Natural killer cell treated with Interleukin-12 subunit alpha and Interleukin-12 subunit beta and Interleukin-15 and Interleukin-18, amount 100 ng/mL, for 72 hours (primary cell): ENCODE results near the gene CYTH1. TPM values are rescaled to one million over a fixed set of nuclear protein-coding genes. Genes with fewer than 3 reads are reported as not detected.
A peak's percentile ranks its signal among the peaks of the same experiment; 100 is the strongest.
"Not testable (repeated sequence)": the region's sequence is repeated elsewhere in the genome, so short reads cannot be mapped to it uniquely, and the experiment has no call there.

ENCODE experiments used
- ATAC-seq, 2 donors: fragments of 150-1000 bp; cut with Tn5 transposase in 1 of 2; sonication (Bioruptor Pico), chemical (Tn5 transposase) in 1 of 2; 2 replicates each; pipeline ENCODE4 v1.10.0; 2021
- DNase-seq: peaks from one replicate; pipeline ENCODE4 v3.0.0; 2022; ENCODE audit warnings: low spot score
- H3K27ac Mint-ChIP-seq, 2 donors: 1 replicate in 1 of 2; 2 replicates in 1 of 2; pipeline ENCODE4 v1.8.0; 2022; ENCODE audit warnings: mixed read lengths in 2 of 2, mild to moderate bottlenecking in 1 of 2, moderate library complexity in 1 of 2
- H3K27me3 Mint-ChIP-seq, 2 donors: 1 replicate in 1 of 2; 2 replicates in 1 of 2; pipeline ENCODE4 v1.8.0; 2022; ENCODE audit warnings: mixed read lengths in 2 of 2
- H3K36me3 Mint-ChIP-seq: one replicate; pipeline ENCODE4 v1.8.0; 2022; ENCODE audit warnings: mixed read lengths
- H3K4me1 Mint-ChIP-seq, 2 donors: 1 replicate in 1 of 2; 2 replicates in 1 of 2; pipeline ENCODE4 v1.8.0; 2022; ENCODE audit warnings: low read depth in 2 of 2, mixed read lengths in 2 of 2, mild to moderate bottlenecking in 1 of 2
- H3K4me3 Mint-ChIP-seq: one replicate; pipeline ENCODE4 v1.8.0; 2022; ENCODE audit warnings: mixed read lengths
- H3K9me3 Mint-ChIP-seq: 2 replicates; pipeline ENCODE4 v1.8.0; 2022; ENCODE audit warnings: mixed read lengths
- total RNA-seq, 2 donors: library from RNA; stranded (reverse); gene quantifications; one replicate each; pipeline ENCODE4 v1.2.3, GENCODE V29; 2022

CYTH1 gene
- total RNA-seq, 2 donors from 2014 or later: 111 to 149 TPM

DNA sequence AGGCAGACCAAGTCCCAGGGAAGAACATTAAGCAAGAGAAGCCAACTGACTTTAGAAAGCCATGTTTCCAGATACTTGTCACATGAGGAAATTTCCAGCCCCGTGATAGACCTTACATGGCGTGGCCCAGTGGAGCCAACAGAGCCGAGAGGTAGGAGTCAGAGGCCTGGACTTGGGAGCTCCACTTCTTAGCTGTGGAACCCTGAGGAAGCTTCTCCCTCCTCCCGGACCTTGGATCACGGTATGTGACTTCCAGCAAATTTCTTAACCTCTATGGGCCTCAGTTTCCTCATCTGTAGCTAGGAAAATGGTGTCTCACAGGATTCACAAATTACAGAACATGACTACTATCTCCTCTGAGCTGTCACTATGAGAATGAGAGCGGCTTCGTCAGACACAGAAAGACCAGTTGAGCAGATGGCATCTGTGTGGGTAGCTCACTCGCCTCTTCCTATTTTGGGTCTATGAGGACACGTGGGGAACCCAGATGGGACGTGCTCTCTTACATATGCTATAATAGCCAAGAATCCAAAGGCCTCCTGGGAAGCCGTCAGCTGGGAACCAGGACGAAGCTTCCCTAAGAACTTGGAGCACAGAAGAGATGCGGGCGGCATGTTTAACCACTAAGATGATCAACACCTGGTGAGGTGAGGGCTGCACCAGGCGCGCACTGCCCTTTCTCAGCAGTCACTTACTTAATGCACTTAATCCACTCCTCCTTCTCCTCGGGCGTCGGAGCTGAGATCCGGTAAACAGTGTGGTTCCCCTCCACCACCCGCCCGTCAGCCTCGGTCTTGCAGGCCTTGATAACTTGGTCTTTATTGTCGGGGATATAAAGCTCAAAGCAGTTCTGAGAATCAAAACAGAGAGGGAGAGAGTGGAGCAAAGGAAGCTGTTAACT lies 102.3 kb downstream of the CYTH1 start:
- Mint-ChIP-seq H3K27me3 (no peaks in the 10 kb centered on the region), H3K9me3 (no peaks in the 10 kb centered on the region), H3K27ac (no peak overlapping the region), H3K4me3 (no peak overlapping the region), H3K4me1 (peaks cover 0 to 15% of the 10 kb centered on the region in 2 donors), H3K36me3 (peaks cover 4% of the 10 kb centered on the region)
- no peak for DNase-seq
- no peak for ATAC-seq

DNA sequence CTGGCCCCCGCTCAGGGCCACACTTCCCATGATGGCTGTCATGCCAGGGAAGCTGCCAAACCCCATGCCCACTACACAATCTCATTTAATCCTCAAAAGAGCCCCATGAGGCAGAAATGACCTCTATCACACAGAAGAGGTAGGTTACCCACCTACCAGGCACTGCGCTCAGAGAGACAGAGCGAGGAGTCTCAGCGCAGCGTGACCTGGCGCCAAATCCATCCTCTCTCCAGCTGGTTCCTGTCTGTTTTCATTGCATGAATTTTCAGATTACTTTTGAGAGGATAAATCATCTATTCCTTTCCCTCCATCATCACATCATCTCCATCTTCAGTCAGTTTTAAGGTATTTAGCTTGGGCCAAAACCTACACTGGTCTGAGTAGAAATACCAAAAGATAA lies 103.4 kb downstream of the CYTH1 start:
- Mint-ChIP-seq H3K4me3 (no peak overlapping the region), H3K27me3 (no peaks in the 10 kb centered on the region), H3K36me3 (peaks cover 4% of the 10 kb centered on the region), H3K27ac (no peak overlapping the region), H3K9me3 (no peaks in the 10 kb centered on the region), H3K4me1 (peaks cover 0 to 15% of the 10 kb centered on the region in 2 donors)
- DNase-seq: no peak
- no peak for ATAC-seq

DNA sequence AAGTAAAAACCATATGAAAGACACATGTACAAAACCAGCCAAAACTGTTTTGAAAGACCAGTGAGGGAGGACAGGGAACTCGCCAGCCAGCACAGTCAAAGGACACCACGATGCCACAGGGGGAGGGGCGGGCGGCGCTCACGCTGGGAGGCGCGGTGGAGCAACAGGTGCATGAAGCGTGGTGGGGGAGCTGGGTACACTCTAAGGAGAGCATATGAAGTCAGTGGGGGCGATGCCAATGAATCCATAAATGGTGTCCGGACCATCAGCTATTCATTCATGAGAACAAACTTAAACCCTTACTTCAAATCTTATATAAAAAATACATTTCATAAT lies 103.9 kb downstream of the CYTH1 start:
- DNase-seq (no peak), ATAC-seq (no peak)
- Mint-ChIP-seq H3K27me3 (no peaks in the 10 kb centered on the region), H3K4me3 (no peak overlapping the region), H3K36me3 (peaks cover 4% of the 10 kb centered on the region), H3K4me1 (peaks cover 0 to 14% of the 10 kb centered on the region in 2 donors), H3K27ac (no peak overlapping the region), H3K9me3 (no peaks in the 10 kb centered on the region)

DNA sequence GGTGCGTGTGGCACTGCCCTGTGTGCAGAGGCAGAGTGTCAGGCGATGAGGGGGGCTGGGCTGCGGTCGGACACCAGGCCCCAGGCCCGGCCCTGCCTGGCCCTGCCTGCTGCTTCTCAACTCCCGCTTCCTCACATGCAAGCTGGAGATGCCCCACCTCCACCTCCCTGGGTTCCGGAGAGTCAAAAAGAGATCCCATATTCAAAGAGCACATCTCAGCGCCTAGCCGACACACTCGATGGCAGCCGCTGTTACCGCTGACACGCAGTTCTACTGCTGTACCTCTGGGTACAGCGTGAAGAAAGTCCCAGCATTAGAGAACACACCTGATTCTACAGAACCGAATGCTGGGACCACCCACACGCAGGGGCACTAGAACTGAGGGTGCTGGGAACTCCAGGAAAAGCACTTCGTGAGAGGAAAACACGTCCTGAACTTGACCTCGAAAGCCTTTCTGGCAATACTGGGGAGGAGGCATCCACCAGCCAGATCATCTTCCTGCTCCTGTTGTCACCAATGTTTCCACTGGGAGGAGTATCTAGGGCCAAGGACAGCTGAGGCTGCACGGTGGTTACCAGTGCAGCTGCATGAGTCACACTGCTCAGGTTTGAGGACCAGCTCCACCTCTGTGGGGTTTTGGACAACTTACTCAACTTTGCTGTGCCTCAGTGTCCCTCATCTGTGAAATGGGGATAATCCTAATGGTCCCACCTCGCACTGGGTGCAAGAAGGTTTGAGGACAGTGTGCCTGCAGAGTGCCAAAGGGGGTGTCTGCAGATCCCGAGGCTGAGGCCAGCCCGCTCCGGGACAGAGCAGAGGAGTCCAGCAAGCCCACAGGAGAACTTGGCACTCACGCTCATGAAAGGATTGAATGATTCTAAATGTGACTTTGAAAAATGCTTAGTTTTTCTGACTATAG lies 104.5 kb downstream of the CYTH1 start:
- Mint-ChIP-seq H3K36me3 (peaks cover 4% of the 10 kb centered on the region), H3K27ac (no peak overlapping the region), H3K27me3 (no peaks in the 10 kb centered on the region), H3K4me1 (peaks cover 0 to 11% of the 10 kb centered on the region in 2 donors), H3K9me3 (no peaks in the 10 kb centered on the region), H3K4me3 (no peak overlapping the region)
- DNase-seq (no peak), ATAC-seq (no peak)

DNA sequence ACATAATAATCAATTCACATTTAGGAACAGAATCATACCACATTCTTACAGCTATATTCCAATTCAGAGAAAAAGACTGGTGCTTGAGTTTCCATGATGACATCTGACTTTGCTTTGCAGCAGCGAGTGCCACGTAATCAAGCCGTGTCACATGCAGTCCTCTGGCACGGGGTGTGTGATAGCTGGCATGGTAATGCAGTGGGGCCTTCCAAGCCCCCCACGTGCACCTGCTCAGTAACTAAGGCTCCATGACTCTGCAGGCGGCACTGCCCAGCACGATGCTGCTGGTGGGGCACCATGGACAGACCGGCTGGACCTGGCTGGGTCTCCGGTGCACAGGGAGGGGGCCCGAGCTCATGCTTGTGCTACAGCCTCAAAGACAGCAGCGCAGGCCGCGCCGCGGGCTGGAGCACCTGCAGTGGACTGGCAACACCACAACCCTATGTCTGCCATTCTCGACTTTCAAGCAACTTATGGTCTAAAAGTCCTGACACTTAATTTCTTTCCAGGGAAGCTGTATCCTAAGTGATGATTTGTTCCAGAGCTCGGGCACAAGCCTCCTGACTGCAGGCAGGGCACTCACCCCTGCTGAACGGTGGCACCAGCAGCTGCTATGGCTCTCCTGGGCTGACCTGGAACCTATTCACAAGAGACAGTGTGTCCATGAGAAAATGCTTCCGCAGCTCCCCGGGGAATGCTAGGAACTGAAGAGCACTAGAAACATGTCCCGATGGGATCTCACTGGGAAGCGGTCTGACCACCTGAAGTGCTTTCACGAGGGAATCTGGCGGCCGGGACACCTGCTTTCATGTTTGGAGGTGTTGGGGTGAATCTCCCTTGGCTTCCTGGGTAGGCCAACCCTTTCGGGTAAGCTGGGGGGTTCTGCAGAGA lies 105.4 kb downstream of the CYTH1 start:
- Mint-ChIP-seq H3K9me3 (no peaks in the 10 kb centered on the region), H3K4me3 (no peak overlapping the region), H3K36me3 (peaks cover 4% of the 10 kb centered on the region), H3K27ac (no peak overlapping the region), H3K27me3 (no peaks in the 10 kb centered on the region), H3K4me1 (peaks cover 0 to 3% of the 10 kb centered on the region in 2 donors)
- ATAC-seq (peak in 1 of 2 donors; percentile 14), DNase-seq (no peak)

DNA sequence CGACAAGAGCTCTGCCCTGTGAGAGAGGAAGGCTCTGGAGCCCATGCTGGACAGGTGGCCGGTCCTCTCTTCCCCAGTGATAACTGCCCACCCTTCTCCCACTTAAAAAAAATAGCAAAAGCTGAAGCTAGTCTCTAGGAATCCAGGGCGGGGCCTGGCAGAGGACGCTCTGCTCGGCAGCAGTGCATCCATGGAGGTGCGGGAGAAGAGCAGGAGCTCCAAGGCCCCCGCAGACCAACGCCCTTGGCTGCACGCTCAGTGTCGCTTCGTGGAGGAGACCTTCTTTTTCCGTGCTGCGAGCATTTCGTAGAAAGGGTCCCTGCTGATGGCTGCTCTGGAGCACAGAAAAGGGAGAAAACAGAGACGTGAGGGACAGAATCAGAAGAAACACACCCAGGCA lies 106.2 kb downstream of the CYTH1 start:
- Mint-ChIP-seq H3K27me3 (no peaks in the 10 kb centered on the region), H3K4me1 (peaks cover 0 to 3% of the 10 kb centered on the region in 2 donors), H3K4me3 (no peak overlapping the region), H3K27ac (no peak overlapping the region), H3K36me3 (peaks cover 4% of the 10 kb centered on the region), H3K9me3 (no peaks in the 10 kb centered on the region)
- no peak for ATAC-seq
- no peak for DNase-seq

DNA sequence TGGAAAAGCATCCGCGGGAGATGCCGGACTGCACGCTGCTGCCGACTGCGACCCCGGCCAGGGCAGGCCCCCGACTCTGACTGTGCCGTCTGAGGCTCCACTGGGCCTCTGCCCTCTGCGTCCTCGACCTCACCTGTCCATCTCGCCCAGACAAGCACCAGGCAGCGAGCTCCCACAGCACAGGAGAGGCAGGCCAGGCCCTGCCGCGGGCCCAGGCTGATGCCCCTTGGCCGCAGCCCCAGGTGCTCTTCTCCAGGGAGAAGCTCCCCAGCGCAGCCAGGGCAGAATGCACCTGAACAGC lies 106.8 kb downstream of the CYTH1 start:
- no peaks in the 10 kb centered on the region for H3K9me3 Mint-ChIP-seq
- no peak overlapping the region for H3K27ac Mint-ChIP-seq
- H3K4me1 Mint-ChIP-seq: peaks cover 0 to 8% of the 10 kb centered on the region in 2 donors
- ATAC-seq: no peak
- no peak overlapping the region for H3K4me3 Mint-ChIP-seq
- peaks cover 4% of the 10 kb centered on the region for H3K36me3 Mint-ChIP-seq
- no peak for DNase-seq
- no peaks in the 10 kb centered on the region for H3K27me3 Mint-ChIP-seq

DNA sequence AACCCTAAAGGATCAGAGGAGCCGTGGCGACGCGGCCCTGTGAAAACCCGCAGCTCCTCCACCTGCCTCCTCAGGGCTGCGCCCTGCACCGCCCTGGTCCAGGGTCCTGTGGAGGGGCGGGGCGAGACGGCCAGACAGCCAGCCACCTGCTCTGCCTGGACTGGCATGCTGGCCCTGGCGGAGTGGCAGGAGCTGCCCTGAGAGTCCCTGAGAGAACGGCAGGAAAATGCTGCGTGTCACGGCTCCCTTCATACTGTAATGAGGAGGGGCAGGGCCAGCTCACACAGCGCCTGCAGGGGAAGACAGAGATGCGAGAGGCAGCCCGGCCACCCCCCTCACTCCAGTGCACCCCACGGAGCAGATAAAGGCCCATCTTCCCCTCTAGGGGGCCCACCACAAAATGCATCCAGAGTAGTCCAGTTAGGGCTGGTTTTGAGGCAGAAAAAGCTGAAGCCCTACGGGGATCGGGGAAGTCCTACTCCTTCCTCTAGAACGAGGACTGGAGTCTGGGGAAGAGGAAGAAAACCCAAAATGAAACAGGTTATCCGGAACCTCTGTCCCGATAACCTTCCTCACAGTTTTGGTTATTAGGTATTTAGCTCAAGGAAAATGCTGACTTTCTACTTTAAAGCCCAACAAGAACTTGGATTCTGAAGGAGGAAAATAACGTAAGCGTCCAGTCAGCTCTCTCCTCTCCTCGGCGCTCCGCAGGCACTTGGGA lies 107.3 kb downstream of the CYTH1 start:
- Mint-ChIP-seq H3K4me3 (no peak overlapping the region), H3K27me3 (no peaks in the 10 kb centered on the region), H3K4me1 (peaks cover 0 to 12% of the 10 kb centered on the region in 2 donors), H3K27ac (no peak overlapping the region), H3K9me3 (no peaks in the 10 kb centered on the region), H3K36me3 (peaks cover 4% of the 10 kb centered on the region)
- DNase-seq: no peak
- ATAC-seq: no peak

DNA sequence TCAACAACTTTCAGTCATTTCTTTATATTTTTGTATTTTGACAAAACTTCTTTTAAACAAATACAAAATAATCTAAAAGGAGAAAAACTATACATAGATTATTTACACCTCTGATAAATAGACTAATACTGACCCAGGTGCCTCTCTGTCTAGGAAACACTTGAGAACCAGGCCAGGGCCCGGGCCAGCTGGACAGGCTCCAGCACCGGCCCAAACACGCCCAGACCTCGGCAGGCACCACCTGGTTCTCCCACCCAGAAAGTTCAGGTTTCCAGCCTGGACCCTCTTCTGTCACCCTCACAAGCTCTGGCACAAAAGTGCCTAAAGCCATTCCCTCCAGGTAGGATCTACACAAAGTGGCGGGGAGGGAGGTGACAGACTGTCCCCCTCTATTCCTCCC lies 107.9 kb downstream of the CYTH1 start:
- Mint-ChIP-seq H3K36me3 (peaks cover 3% of the 10 kb centered on the region), H3K27ac (no peak overlapping the region), H3K9me3 (no peaks in the 10 kb centered on the region), H3K4me1 (peaks cover 0 to 18% of the 10 kb centered on the region in 2 donors), H3K4me3 (no peak overlapping the region), H3K27me3 (no peaks in the 10 kb centered on the region)
- ATAC-seq: no peak
- DNase-seq: no peak

DNA sequence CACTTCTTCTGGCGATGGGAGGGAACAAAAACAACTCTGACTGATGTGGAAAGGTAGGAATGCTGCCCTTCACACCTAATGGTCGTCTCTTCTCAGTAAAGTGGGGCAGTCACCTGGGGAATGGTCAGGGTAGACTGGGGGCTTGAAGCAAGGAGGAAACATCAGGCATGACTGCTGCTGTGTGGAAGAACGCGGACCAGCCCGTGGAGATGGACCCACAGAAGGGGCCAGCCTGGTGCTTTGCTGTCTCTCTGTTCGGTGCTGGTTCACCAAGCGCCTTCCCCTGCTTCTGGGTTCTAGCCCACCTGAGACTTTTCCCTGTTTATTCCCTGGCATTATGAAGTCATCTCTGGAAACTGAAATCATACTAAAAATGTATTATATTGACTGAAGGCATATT lies 108.7 kb downstream of the CYTH1 start:
- Mint-ChIP-seq H3K27ac (no peak overlapping the region), H3K9me3 (no peaks in the 10 kb centered on the region), H3K36me3 (no peaks in the 10 kb centered on the region), H3K4me1 (peaks cover 0 to 19% of the 10 kb centered on the region in 2 donors), H3K27me3 (no peaks in the 10 kb centered on the region), H3K4me3 (no peak overlapping the region)
- no peak for DNase-seq
- ATAC-seq: no peak

DNA sequence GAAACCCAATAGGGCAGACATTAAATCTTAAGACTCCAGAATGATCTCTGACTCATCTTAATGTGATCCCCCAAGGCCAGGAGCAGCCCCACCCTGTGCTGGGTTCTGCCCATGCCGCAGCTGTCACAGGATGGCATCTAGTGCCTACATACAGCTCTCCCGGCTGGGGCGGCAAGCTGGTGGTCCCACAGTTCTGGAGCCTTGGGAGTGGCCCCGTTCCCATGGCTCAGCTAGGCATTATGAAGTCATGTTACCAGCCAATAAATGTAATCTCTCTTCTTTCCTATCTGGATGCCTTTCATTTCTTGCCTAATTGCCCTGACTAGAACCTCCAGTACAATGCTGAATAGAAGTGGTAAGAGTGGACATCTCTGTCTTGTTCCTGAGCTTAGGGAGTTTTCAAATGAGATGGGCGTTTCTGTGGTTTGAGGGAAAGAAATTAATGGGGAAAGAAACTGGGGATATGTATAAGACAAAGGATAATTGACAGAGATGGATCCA lies 109.2 kb downstream of the CYTH1 start:
- ATAC-seq (no peak), DNase-seq (no peak)
- H3K9me3 Mint-ChIP-seq: no peaks in the 10 kb centered on the region
- no peaks in the 10 kb centered on the region for H3K27me3 Mint-ChIP-seq
- H3K36me3 Mint-ChIP-seq: no peaks in the 10 kb centered on the region
- no peak overlapping the region for H3K4me3 Mint-ChIP-seq
- peak overlapping the region in 1 of 2 donors; percentile 15 for H3K27ac Mint-ChIP-seq
- peaks cover 0 to 19% of the 10 kb centered on the region in 2 donors for H3K4me1 Mint-ChIP-seq

DNA sequence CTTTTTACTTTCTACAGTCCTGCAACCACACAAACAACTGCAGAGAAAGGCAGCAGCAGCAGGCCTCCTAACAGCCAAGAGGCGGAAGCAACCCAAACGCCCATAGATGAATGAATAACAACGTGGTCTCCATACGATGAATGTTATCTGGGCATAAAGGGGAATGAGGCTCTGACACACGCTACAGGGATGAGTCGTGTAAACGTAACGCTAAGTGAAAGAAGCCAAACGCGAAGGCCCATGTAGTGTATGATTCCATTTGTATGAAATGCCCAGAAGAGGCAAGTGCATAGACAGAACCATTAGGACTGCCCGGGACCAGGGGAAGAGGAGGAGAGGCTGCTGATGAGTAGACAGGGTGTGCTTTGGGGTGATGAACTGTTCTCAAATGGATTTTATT lies 110.1 kb downstream of the CYTH1 start:
- Mint-ChIP-seq H3K4me1 (peaks cover under 1 to 23% of the 10 kb centered on the region in 2 donors), H3K9me3 (no peaks in the 10 kb centered on the region), H3K27me3 (no peaks in the 10 kb centered on the region), H3K36me3 (no peaks in the 10 kb centered on the region), H3K4me3 (no peak overlapping the region), H3K27ac (peak overlapping the region in 1 of 2 donors; percentile 15)
- ATAC-seq (no peak), DNase-seq (no peak)

DNA sequence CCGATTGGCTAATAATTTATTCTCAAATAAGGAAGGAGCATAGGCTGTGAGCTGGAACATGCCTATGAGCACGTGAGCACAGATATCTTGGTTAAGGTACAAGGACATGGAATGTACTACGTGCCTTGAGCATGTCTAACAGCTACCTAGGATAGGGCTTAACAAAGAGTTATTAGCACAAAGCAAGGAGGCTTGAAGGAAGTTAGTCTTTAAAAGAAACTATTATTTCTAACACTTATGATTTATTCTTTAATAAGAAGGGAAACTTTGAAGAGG lies 110.4 kb downstream of the CYTH1 start:
- H3K36me3 Mint-ChIP-seq, DNase-seq, ATAC-seq, H3K4me3 Mint-ChIP-seq, H3K27me3 Mint-ChIP-seq, H3K9me3 Mint-ChIP-seq: not testable (repeated sequence)
- peaks cover 4 to 27% of the 10 kb centered on the region in 2 donors for H3K4me1 Mint-ChIP-seq
- peak overlapping the region in 1 of 2 donors; percentile 15 for H3K27ac Mint-ChIP-seq
